ENCODE results near the gene RAB1B.

Gene RAB1B

GRCh38 chr11:66259956-66260355 is 8.5 kb upstream of the RAB1B start:
- no peak for TF ChIP-seq CTCF (conservative IDR thresholded peaks at IDR 0.05; ENCODE audit: control insufficient read depth, insufficient read depth, low read depth, low read length)
- DNase-seq (ENCODE audit: low read depth): no peak
- H3K4me3 ChIP-seq (ENCODE audit: control insufficient read depth, low read depth, low read length): no peak overlapping the region

- no peak for TF ChIP-seq CTCF (conservative IDR thresholded peaks at IDR 0.05; ENCODE audit: control insufficient read depth, insufficient read depth, low read depth, low read length)
- no peak for DNase-seq (ENCODE audit: low read depth)
- H3K4me3 ChIP-seq (ENCODE audit: control insufficient read depth, low read depth, low read length): no peak overlapping the region
These were observed 6.9 kb upstream of the RAB1B start for GRCh38 chr11:66261578-66261977.

- TF ChIP-seq CTCF (conservative IDR thresholded peaks at IDR 0.05; ENCODE audit: control insufficient read depth, insufficient read depth, low read depth, low read length): no peak
- no peak overlapping the region for H3K4me3 ChIP-seq (ENCODE audit: control insufficient read depth, low read depth, low read length)
- no peak for DNase-seq (ENCODE audit: low read depth)
These were observed 6.2 kb upstream of the RAB1B start for GRCh38 chr11:66262191-66262590.

GRCh38 chr11:66262696-66263095 is 5.7 kb upstream of the RAB1B start:
- TF ChIP-seq CTCF (conservative IDR thresholded peaks at IDR 0.05; ENCODE audit: control insufficient read depth, insufficient read depth, low read depth, low read length): no peak
- H3K4me3 ChIP-seq (ENCODE audit: control insufficient read depth, low read depth, low read length): no peak overlapping the region
- DNase-seq (ENCODE audit: low read depth): no peak

- no peak overlapping the region for H3K4me3 ChIP-seq (ENCODE audit: control insufficient read depth, low read depth, low read length)
- no peak for TF ChIP-seq CTCF (conservative IDR thresholded peaks at IDR 0.05; ENCODE audit: control insufficient read depth, insufficient read depth, low read depth, low read length)
- no peak for DNase-seq (ENCODE audit: low read depth)
These were observed 5.2 kb upstream of the RAB1B start for GRCh38 chr11:66263231-66263630.

GRCh38 chr11:66263785-66264184 is 4.7 kb upstream of the RAB1B start:
- H3K4me3 ChIP-seq (ENCODE audit: control insufficient read depth, low read depth, low read length): no peak overlapping the region
- DNase-seq (ENCODE audit: low read depth): no peak
- no peak for TF ChIP-seq CTCF (conservative IDR thresholded peaks at IDR 0.05; ENCODE audit: control insufficient read depth, insufficient read depth, low read depth, low read length)

- no peak overlapping the region for H3K4me3 ChIP-seq (ENCODE audit: control insufficient read depth, low read depth, low read length)
- DNase-seq (ENCODE audit: low read depth): no peak
- TF ChIP-seq CTCF (conservative IDR thresholded peaks at IDR 0.05; ENCODE audit: control insufficient read depth, insufficient read depth, low read depth, low read length): no peak
These were observed 4.1 kb upstream of the RAB1B start for GRCh38 chr11:66264383-66264782.

Data from fibroblast of mammary gland (primary cell).